Activated naive CD8-positive, alpha-beta T cell (primary cell): ENCODE data around the gene TJAP1.
"Not testable (repeated sequence)": the region's sequence is repeated elsewhere in the genome, so short reads cannot be mapped to it uniquely, and the experiment has no call there.

Experiments used
- H3K27ac Mint-ChIP-seq: one replicate; pipeline ENCODE4 v1.8.0; 2021; ENCODE audit warnings: mixed read lengths
- H3K27me3 Mint-ChIP-seq: one replicate; pipeline ENCODE4 v1.8.0; 2021; ENCODE audit warnings: mixed read lengths
- H3K36me3 Mint-ChIP-seq: one replicate; pipeline ENCODE4 v1.8.0; 2021; ENCODE audit warnings: mixed read lengths
- H3K4me1 Mint-ChIP-seq: one replicate; pipeline ENCODE4 v1.8.0; 2021; ENCODE audit warnings: low read depth, mixed read lengths
- H3K4me3 Mint-ChIP-seq: one replicate; pipeline ENCODE4 v1.8.0; 2021; ENCODE audit warnings: mild to moderate bottlenecking, mixed read lengths
- H3K9me3 Mint-ChIP-seq: one replicate; pipeline ENCODE4 v1.8.0; 2021; ENCODE audit warnings: low read depth, mixed read lengths

TJAP1 gene

GRCh38 chr6:43445576-43445975 is 31.8 kb upstream of the TJAP1 start:
- peaks cover 2% of the 10 kb centered on the region for H3K36me3 Mint-ChIP-seq
- no peaks in the 10 kb centered on the region for H3K27me3 Mint-ChIP-seq
- no peak overlapping the region for H3K27ac Mint-ChIP-seq
- no peaks in the 10 kb centered on the region for H3K9me3 Mint-ChIP-seq
- H3K4me1 Mint-ChIP-seq = no peaks in the 10 kb centered on the region
- H3K4me3 Mint-ChIP-seq = no peak overlapping the region

- Mint-ChIP-seq H3K27ac (no peak overlapping the region), H3K36me3 (peaks cover 2% of the 10 kb centered on the region), H3K9me3 (no peaks in the 10 kb centered on the region), H3K4me1 (no peaks in the 10 kb centered on the region), H3K27me3 (no peaks in the 10 kb centered on the region), H3K4me3 (no peak overlapping the region)
These were observed 29.8 kb upstream of the TJAP1 start for GRCh38 chr6:43447604-43448003.

- H3K36me3 Mint-ChIP-seq = peaks cover 2% of the 10 kb centered on the region
- no peaks in the 10 kb centered on the region for H3K27me3 Mint-ChIP-seq
- no peaks in the 10 kb centered on the region for H3K9me3 Mint-ChIP-seq
- no peak overlapping the region for H3K4me3 Mint-ChIP-seq
- H3K4me1 Mint-ChIP-seq = peaks cover 2% of the 10 kb centered on the region
- H3K27ac Mint-ChIP-seq = no peak overlapping the region
These were observed 28.5 kb upstream of the TJAP1 start for GRCh38 chr6:43448916-43449315.

- H3K27ac Mint-ChIP-seq = no peak overlapping the region
- no peak overlapping the region for H3K4me3 Mint-ChIP-seq
- no peaks in the 10 kb centered on the region for H3K9me3 Mint-ChIP-seq
- peaks cover 2% of the 10 kb centered on the region for H3K36me3 Mint-ChIP-seq
- no peaks in the 10 kb centered on the region for H3K27me3 Mint-ChIP-seq
- peaks cover 8% of the 10 kb centered on the region for H3K4me1 Mint-ChIP-seq
These were observed 26.7 kb upstream of the TJAP1 start for GRCh38 chr6:43450699-43451131.

- H3K4me1 Mint-ChIP-seq = peaks cover 14% of the 10 kb centered on the region
- no peak overlapping the region for H3K4me3 Mint-ChIP-seq
- H3K36me3 Mint-ChIP-seq = peaks cover 2% of the 10 kb centered on the region
- no peak overlapping the region for H3K27ac Mint-ChIP-seq
- H3K9me3 Mint-ChIP-seq = no peaks in the 10 kb centered on the region
- H3K27me3 Mint-ChIP-seq = no peaks in the 10 kb centered on the region
These were observed 26.0 kb upstream of the TJAP1 start for GRCh38 chr6:43451348-43451747.

GRCh38 chr6:43451939-43452338 is 25.4 kb upstream of the TJAP1 start:
- Mint-ChIP-seq H3K9me3 (no peaks in the 10 kb centered on the region), H3K27me3 (no peaks in the 10 kb centered on the region), H3K27ac (no peak overlapping the region), H3K4me1 (peaks cover 17% of the 10 kb centered on the region), H3K4me3 (no peak overlapping the region), H3K36me3 (peaks cover 2% of the 10 kb centered on the region)

- H3K27me3 Mint-ChIP-seq = no peaks in the 10 kb centered on the region
- peaks cover 2% of the 10 kb centered on the region for H3K36me3 Mint-ChIP-seq
- peak overlapping the region; percentile 20 for H3K4me3 Mint-ChIP-seq
- H3K4me1 Mint-ChIP-seq = peaks cover 18% of the 10 kb centered on the region
- H3K9me3 Mint-ChIP-seq = no peaks in the 10 kb centered on the region
- no peak overlapping the region for H3K27ac Mint-ChIP-seq
These were observed 24.5 kb upstream of the TJAP1 start for GRCh38 chr6:43452896-43453295.

- Mint-ChIP-seq H3K27me3 (no peaks in the 10 kb centered on the region), H3K9me3 (no peaks in the 10 kb centered on the region), H3K4me1 (peaks cover 18% of the 10 kb centered on the region), H3K4me3 (peak overlapping the region; percentile 82), H3K27ac (no peak overlapping the region), H3K36me3 (no peaks in the 10 kb centered on the region)
These were observed 23.5 kb upstream of the TJAP1 start for GRCh38 chr6:43453831-43454230.

GRCh38 chr6:43454290-43454695 is 23.1 kb upstream of the TJAP1 start:
- no peaks in the 10 kb centered on the region for H3K9me3 Mint-ChIP-seq
- peak overlapping the region; percentile 82 for H3K4me3 Mint-ChIP-seq
- H3K27ac Mint-ChIP-seq = no peak overlapping the region
- H3K4me1 Mint-ChIP-seq = peaks cover 18% of the 10 kb centered on the region
- H3K27me3 Mint-ChIP-seq = no peaks in the 10 kb centered on the region
- no peaks in the 10 kb centered on the region for H3K36me3 Mint-ChIP-seq

- no peaks in the 10 kb centered on the region for H3K9me3 Mint-ChIP-seq
- H3K4me1 Mint-ChIP-seq = peaks cover 18% of the 10 kb centered on the region
- peak overlapping the region; percentile 82 for H3K4me3 Mint-ChIP-seq
- no peak overlapping the region for H3K27ac Mint-ChIP-seq
- no peaks in the 10 kb centered on the region for H3K27me3 Mint-ChIP-seq
- no peaks in the 10 kb centered on the region for H3K36me3 Mint-ChIP-seq
These were observed 22.5 kb upstream of the TJAP1 start for GRCh38 chr6:43454696-43455530.

- Mint-ChIP-seq H3K9me3 (no peaks in the 10 kb centered on the region), H3K27ac (peak within 1 kb of the TSS; percentile 36), H3K27me3 (no peaks in the 10 kb centered on the region), H3K36me3 (no peaks in the 10 kb centered on the region), H3K4me3 (peak within 1 kb of the TSS; percentile 88), H3K4me1 (peaks cover 18% of the 10 kb centered on the region)
These were observed 21.6 kb upstream of the TJAP1 start, which contains the start of gene DLK2 for GRCh38 chr6:43455531-43456428. TSS of gene DLK2 (minus strand) at chr6:43455548. CDS start at chr6:43454825, 723 bp downstream.

- H3K27me3 Mint-ChIP-seq = peaks cover 5% of the 10 kb centered on the region
- H3K4me1 Mint-ChIP-seq = peaks cover 18% of the 10 kb centered on the region
- no peak overlapping the region for H3K27ac Mint-ChIP-seq
- H3K9me3 Mint-ChIP-seq = no peaks in the 10 kb centered on the region
- no peaks in the 10 kb centered on the region for H3K36me3 Mint-ChIP-seq
- no peak overlapping the region for H3K4me3 Mint-ChIP-seq
These were observed 19.7 kb upstream of the TJAP1 start for GRCh38 chr6:43457643-43458042.

- peaks cover 18% of the 10 kb centered on the region for H3K4me1 Mint-ChIP-seq
- not testable (repeated sequence) for H3K27ac Mint-ChIP-seq, H3K27me3 Mint-ChIP-seq, H3K36me3 Mint-ChIP-seq, H3K9me3 Mint-ChIP-seq, H3K4me3 Mint-ChIP-seq
These were observed 19.2 kb upstream of the TJAP1 start for GRCh38 chr6:43458154-43458553.

GRCh38 chr6:43459535-43459934 is 17.8 kb upstream of the TJAP1 start:
- H3K9me3 Mint-ChIP-seq = no peaks in the 10 kb centered on the region
- H3K27me3 Mint-ChIP-seq = peaks cover 9% of the 10 kb centered on the region
- no peaks in the 10 kb centered on the region for H3K36me3 Mint-ChIP-seq
- no peak overlapping the region for H3K4me3 Mint-ChIP-seq
- peaks cover 11% of the 10 kb centered on the region for H3K4me1 Mint-ChIP-seq
- no peak overlapping the region for H3K27ac Mint-ChIP-seq

- Mint-ChIP-seq H3K36me3 (no peaks in the 10 kb centered on the region), H3K9me3 (no peaks in the 10 kb centered on the region), H3K4me3 (no peak overlapping the region), H3K27ac (no peak overlapping the region), H3K27me3 (peaks cover 9% of the 10 kb centered on the region), H3K4me1 (peaks cover 11% of the 10 kb centered on the region)
These were observed 17.3 kb upstream of the TJAP1 start for GRCh38 chr6:43460032-43460431.
